T-cell (primary cell): Measurements from ENCODE around the gene MFAP2. TPM values are rescaled to one million over a fixed set of nuclear protein-coding genes. Genes with fewer than 3 reads are reported as not detected.

Experiments used
- ATAC-seq, 4 experiments: fragments of 200-7000 bp in 3 of 4; fragments of 150-1000 bp in 1 of 4; cut with Tn5 transposase; replicated peaks in 1 of 4; 1 replicate in 3 of 4; 2 replicates in 1 of 4; pipeline ENCODE4 v1.10.0; 2021; ENCODE audit warnings: moderate library complexity in 3 of 4, mild to moderate bottlenecking in 2 of 4, moderate number of reproducible peaks in 1 of 4
- CTCF ChIA-PET, 2 donors: fragments of 300-600 bp; sonication (Branson Sonifier 250); formaldehyde crosslinking; loops; one replicate each; lab custom pipeline; 2022; ENCODE audit warnings: antibody characterized with exemption in 2 of 2; lab: Charles Lee
- POLR2A ChIA-PET, 2 donors: fragments of 300-600 bp; sonication (Branson Sonifier 250); formaldehyde crosslinking; loops; one replicate each; lab custom pipeline; 2022; ENCODE audit warnings: antibody characterized with exemption in 2 of 2; lab: Charles Lee
- DNase-seq, 35 experiments: peaks; one replicate each; pipeline versions ENCODE4 v3.0.0 to v3.0.0-alpha.2; 2013 to 2023
- H3K27ac ChIP-seq: one replicate; pipeline ENCODE4 v1.5.1; 2013; ENCODE audit warnings: low read length
- H3K27me3 ChIP-seq, 2 experiments: replicated peaks in 1 of 2; 1 replicate in 1 of 2; 2 replicates in 1 of 2; pipeline versions ENCODE4 v1.6.1 to v1.7.0; 2013; ENCODE audit warnings: low read length in 1 of 2, mixed read lengths in 1 of 2; ENCODE audit not compliant: control insufficient read depth in 2 of 2, insufficient read depth in 2 of 2; ENCODE audit errors: extremely low read depth in 1 of 2
- H3K36me3 ChIP-seq, 2 donors: 1 replicate in 1 of 2; 2 replicates in 1 of 2; pipeline versions ENCODE4 v1.6.1 to v1.7.0; 2013; ENCODE audit warnings: low read length in 1 of 2; ENCODE audit not compliant: control insufficient read depth in 2 of 2, insufficient read depth in 1 of 2; ENCODE audit errors: extremely low read depth in 1 of 2
- H3K4me1 ChIP-seq, 2 experiments: 1 replicate in 1 of 2; 2 replicates in 1 of 2; pipeline versions ENCODE4 v1.6.1 to v1.7.0; 2013; ENCODE audit warnings: low read length in 2 of 2, mixed read lengths in 1 of 2; ENCODE audit not compliant: insufficient read depth in 2 of 2, control insufficient read depth in 1 of 2; ENCODE audit errors: extremely low read depth in 1 of 2
- H3K4me3 ChIP-seq, 2 donors: 1 replicate in 1 of 2; 2 replicates in 1 of 2; pipeline versions ENCODE4 v1.5.1 to v1.7.0; 2013; ENCODE audit warnings: mild to moderate bottlenecking in 2 of 2, low read length in 1 of 2, moderate library complexity in 1 of 2; ENCODE audit not compliant: control insufficient read depth in 1 of 2; ENCODE audit errors: extremely low read depth in 1 of 2
- H3K9me3 ChIP-seq: 2 replicates; pipeline ENCODE4 v1.7.0; 2013
- H3K27ac Mint-ChIP-seq, 2 donors: one replicate each; pipeline ENCODE4 v1.8.0; 2020 to 2021; ENCODE audit warnings: mild to moderate bottlenecking in 2 of 2, mixed read lengths in 2 of 2
- H3K27me3 Mint-ChIP-seq, 2 donors: one replicate each; pipeline ENCODE4 v1.8.0; 2021 to 2022; ENCODE audit warnings: mixed read lengths in 2 of 2
- H3K36me3 Mint-ChIP-seq: one replicate; pipeline ENCODE4 v1.8.0; 2021; ENCODE audit warnings: mixed read lengths
- H3K4me1 Mint-ChIP-seq, 3 donors: one replicate each; pipeline ENCODE4 v1.8.0; 2020 to 2022; ENCODE audit warnings: mixed read lengths in 3 of 3, mild to moderate bottlenecking in 1 of 3
- H3K4me3 Mint-ChIP-seq, 3 donors: one replicate each; pipeline ENCODE4 v1.8.0; 2020 to 2022; ENCODE audit warnings: mild to moderate bottlenecking in 3 of 3, mixed read lengths in 3 of 3, moderate library complexity in 3 of 3
- H3K9me3 Mint-ChIP-seq, 3 donors: one replicate each; pipeline ENCODE4 v1.8.0; 2020 to 2022; ENCODE audit warnings: mixed read lengths in 3 of 3
- WGBS: methylation state at CpG from one replicate; pipeline ENCODE4 v1.1.5; 2013; ENCODE audit warnings: missing lambda C conversion rate; ENCODE audit not compliant: insufficient coverage; 5-methylcytosine and 5-hydroxymethylcytosine counted together
- total RNA-seq, 35 experiments: library from RNA in 6 of 35; stranded (reverse) in 6 of 35; fragments of 120-200 nt in 1 of 35; gene quantifications; one replicate each; pipeline versions ENCODE4 v1.2.1 to v1.2.4 and lab custom pipeline; 2013 to 2026

Gene MFAP2
- total RNA-seq, 5 donors from 2014 or later (not counting 1 experiment from before 2014, with no cell fraction given) = not detected

- Histone ChIP-seq H3K9me3 (no peaks in the 10 kb centered on the region), H3K27ac (no peak overlapping the region), H3K36me3 (no peaks in the 10 kb centered on the region), H3K4me3 (no peak overlapping the region), H3K27me3 (peaks cover 0 to 17% of the 10 kb centered on the region in 2 experiments), H3K4me1 (peaks cover 0 to 7% of the 10 kb centered on the region in 2 experiments)
- Mint-ChIP-seq H3K9me3 (no peaks in the 10 kb centered on the region), H3K4me1 (no peaks in the 10 kb centered on the region), H3K27ac (no peak overlapping the region), H3K36me3 (no peaks in the 10 kb centered on the region), H3K27me3 (peaks cover 0 to 2% of the 10 kb centered on the region in 2 donors), H3K4me3 (no peak overlapping the region)
- DNase-seq (no peak), ATAC-seq (no peak)
- CTCF ChIA-PET = no interaction called here
- POLR2A ChIA-PET = no interaction called here
- WGBS = 87% methylated on average over 12 of the region's 14 CpGs
Measured at GRCh38 chr1:16975211-16975610, 5.2 kb downstream of the MFAP2 start.

GRCh38 chr1:16973215-16973614 is 7.2 kb downstream of the MFAP2 start:
- no peaks in the 10 kb centered on the region for H3K9me3 Mint-ChIP-seq
- no peak overlapping the region for H3K27ac ChIP-seq
- DNase-seq (no peak), ATAC-seq (no peak)
- H3K9me3 ChIP-seq = no peaks in the 10 kb centered on the region
- WGBS = 88% methylated on average over 7 of the region's 9 CpGs
- H3K4me1 ChIP-seq = no peaks in the 10 kb centered on the region
- H3K4me3 ChIP-seq = no peak overlapping the region
- POLR2A ChIA-PET = no interaction called here
- H3K4me1 Mint-ChIP-seq = no peaks in the 10 kb centered on the region
- no peaks in the 10 kb centered on the region for H3K27me3 Mint-ChIP-seq
- H3K27me3 ChIP-seq = no peaks in the 10 kb centered on the region
- H3K36me3 Mint-ChIP-seq = peaks cover 4% of the 10 kb centered on the region
- no peak overlapping the region for H3K4me3 Mint-ChIP-seq
- CTCF ChIA-PET = no interaction called here
- H3K36me3 ChIP-seq = peaks cover 3 to 5% of the 10 kb centered on the region in 2 donors
- H3K27ac Mint-ChIP-seq = no peak overlapping the region

- Histone ChIP-seq H3K4me1 (no peaks in the 10 kb centered on the region), H3K36me3 (peaks cover 3 to 6% of the 10 kb centered on the region in 2 donors), H3K27ac (no peak overlapping the region), H3K9me3 (no peaks in the 10 kb centered on the region), H3K27me3 (no peaks in the 10 kb centered on the region), H3K4me3 (no peak overlapping the region)
- Mint-ChIP-seq H3K9me3 (no peaks in the 10 kb centered on the region), H3K27me3 (no peaks in the 10 kb centered on the region), H3K27ac (no peak overlapping the region), H3K4me3 (no peak overlapping the region), H3K36me3 (peaks cover 5% of the 10 kb centered on the region), H3K4me1 (no peaks in the 10 kb centered on the region)
- no peak for DNase-seq
- ChIA-PET POLR2A (no interaction called here), CTCF (no interaction called here)
- WGBS = 85% methylated on average over 3 of the region's 11 CpGs
- ATAC-seq = no peak
Measured at GRCh38 chr1:16972189-16972895, 8.1 kb downstream of the MFAP2 start.

GRCh38 chr1:16971341-16972188 is 8.9 kb downstream of the MFAP2 start:
- Histone ChIP-seq H3K4me3 (no peak overlapping the region), H3K9me3 (no peaks in the 10 kb centered on the region), H3K36me3 (peaks cover 3 to 9% of the 10 kb centered on the region in 2 donors), H3K4me1 (no peaks in the 10 kb centered on the region), H3K27me3 (no peaks in the 10 kb centered on the region), H3K27ac (no peak overlapping the region)
- DNase-seq (no peak), ATAC-seq (no peak)
- Mint-ChIP-seq H3K36me3 (peaks cover 8% of the 10 kb centered on the region), H3K27me3 (no peaks in the 10 kb centered on the region), H3K4me3 (no peak overlapping the region), H3K27ac (no peak overlapping the region), H3K4me1 (no peaks in the 10 kb centered on the region), H3K9me3 (no peaks in the 10 kb centered on the region)
- POLR2A ChIA-PET = no interaction called here
- CTCF ChIA-PET = no interaction called here
- 89% methylated on average over 21 of the region's 28 CpGs for WGBS

GRCh38 chr1:16970132-16970910 is 10.1 kb downstream of the MFAP2 start:
- Mint-ChIP-seq H3K4me3 (no peak overlapping the region), H3K27me3 (no peaks in the 10 kb centered on the region), H3K36me3 (peaks cover 17% of the 10 kb centered on the region), H3K4me1 (peaks cover 0 to under 1% (median 0%) of the 10 kb centered on the region in 3 donors), H3K9me3 (no peaks in the 10 kb centered on the region), H3K27ac (no peak overlapping the region)
- no peaks in the 10 kb centered on the region for H3K4me1 ChIP-seq
- 96% methylated on average over 24 of the region's 28 CpGs for WGBS
- H3K4me3 ChIP-seq = no peak overlapping the region
- no peaks in the 10 kb centered on the region for H3K27me3 ChIP-seq
- CTCF ChIA-PET = no interaction called here
- POLR2A ChIA-PET = no interaction called here
- no peak overlapping the region for H3K27ac ChIP-seq
- DNase-seq = no peak
- no peak for ATAC-seq
- no peaks in the 10 kb centered on the region for H3K9me3 ChIP-seq
- H3K36me3 ChIP-seq = peaks cover 10 to 15% of the 10 kb centered on the region in 2 donors

- ChIA-PET POLR2A (no interaction called here), CTCF (no interaction called here)
- Histone ChIP-seq H3K36me3 (peaks cover 10 to 15% of the 10 kb centered on the region in 2 donors), H3K27ac (no peak overlapping the region), H3K4me3 (no peak overlapping the region), H3K9me3 (no peaks in the 10 kb centered on the region), H3K4me1 (no peaks in the 10 kb centered on the region), H3K27me3 (no peaks in the 10 kb centered on the region)
- Mint-ChIP-seq H3K4me3 (no peak overlapping the region), H3K4me1 (peaks cover 0 to 5% (median 0%) of the 10 kb centered on the region in 3 donors), H3K27ac (no peak overlapping the region), H3K9me3 (no peaks in the 10 kb centered on the region), H3K36me3 (peaks cover 22% of the 10 kb centered on the region), H3K27me3 (no peaks in the 10 kb centered on the region)
- 98% methylated on average over 5 of the region's 12 CpGs for WGBS
- DNase-seq = no peak
- no peak for ATAC-seq
Measured at GRCh38 chr1:16969651-16970050, 10.8 kb downstream of the MFAP2 start.
